ENCODE measurements around the gene ARHGEF11. TPM values are rescaled to one million over a fixed set of nuclear protein-coding genes. Genes with fewer than 3 reads are reported as not detected.

Gene ARHGEF11
- total RNA-seq, 6 experiments from 2014 or later, result 21.3 to 24.8 (median 22.4) TPM

- Mint-ChIP-seq H3K4me1 (ENCODE audit: low read depth) (peaks cover 36% of the 10 kb centered on the region), H3K27me3 (ENCODE audit: insufficient read depth) (peaks cover 2% of the 10 kb centered on the region; the same call in 1 of the 2 replicates), H3K27ac (peak overlapping the region; percentile 58), H3K9me3 (no peaks in the 10 kb centered on the region), H3K36me3 (ENCODE audit: low read depth) (peaks cover 13% of the 10 kb centered on the region), H3K4me3 (no peak overlapping the region)
- TF ChIP-seq CTCF (IDR thresholded peaks at IDR 0.05), result no peak
- no peak for DNase-seq
Observed at GRCh38 chr1:156963621-156964020, 81.9 kb downstream of the ARHGEF11 start.

- peak; percentile 14 for DNase-seq
- Mint-ChIP-seq H3K27ac (no peak overlapping the region), H3K36me3 (ENCODE audit: low read depth) (peaks cover 24% of the 10 kb centered on the region), H3K4me1 (ENCODE audit: low read depth) (peaks cover 43% of the 10 kb centered on the region), H3K27me3 (ENCODE audit: insufficient read depth) (peaks cover 2% of the 10 kb centered on the region), H3K9me3 (no peaks in the 10 kb centered on the region), H3K4me3 (no peak overlapping the region)
- peak; percentile 69 for TF ChIP-seq CTCF (IDR thresholded peaks at IDR 0.05)
Observed at GRCh38 chr1:156961709-156962108, 83.8 kb downstream of the ARHGEF11 start.

GRCh38 chr1:156959925-156960324, 85.6 kb downstream of the ARHGEF11 start:
- Mint-ChIP-seq H3K4me3 (no peak overlapping the region), H3K4me1 (ENCODE audit: low read depth) (peaks cover 35% of the 10 kb centered on the region), H3K36me3 (ENCODE audit: low read depth) (peaks cover 24% of the 10 kb centered on the region), H3K27ac (no peak overlapping the region), H3K9me3 (no peaks in the 10 kb centered on the region), H3K27me3 (ENCODE audit: insufficient read depth) (peaks cover 2% of the 10 kb centered on the region)
- no peak for TF ChIP-seq CTCF (IDR thresholded peaks at IDR 0.05)
- no peak for DNase-seq

- peaks cover 28% of the 10 kb centered on the region for H3K36me3 Mint-ChIP-seq (ENCODE audit: low read depth)
- no peaks in the 10 kb centered on the region for H3K9me3 Mint-ChIP-seq
- DNase-seq, result peak; percentile 20
- H3K4me1 Mint-ChIP-seq (ENCODE audit: low read depth), result peaks cover 30% of the 10 kb centered on the region
- peaks cover 2% of the 10 kb centered on the region for H3K27me3 Mint-ChIP-seq (ENCODE audit: insufficient read depth)
- H3K27ac Mint-ChIP-seq, result no peak overlapping the region
- no peak for TF ChIP-seq CTCF (IDR thresholded peaks at IDR 0.05)
- H3K4me3 Mint-ChIP-seq, result no peak overlapping the region
Observed at GRCh38 chr1:156959414-156959813, 86.1 kb downstream of the ARHGEF11 start.

- Mint-ChIP-seq H3K27ac (no peak overlapping the region), H3K36me3 (ENCODE audit: low read depth) (peaks cover 22% of the 10 kb centered on the region), H3K9me3 (no peaks in the 10 kb centered on the region), H3K27me3 (ENCODE audit: insufficient read depth) (peaks cover 2% of the 10 kb centered on the region; the same call in 1 of the 2 replicates), H3K4me3 (0 out of 2 replicates have a peak overlapping the region, but pooled peaks have one; percentile 11), H3K4me1 (ENCODE audit: low read depth) (peaks cover 18% of the 10 kb centered on the region)
- TF ChIP-seq CTCF (IDR thresholded peaks at IDR 0.05), result no peak
- DNase-seq, result no peak
Observed at GRCh38 chr1:156958247-156958714, 87.3 kb downstream of the ARHGEF11 start.
